Spleen (tissue), 11 donors: ENCODE results near the gene FOXL2NB. TPM values are rescaled to one million over a fixed set of nuclear protein-coding genes. Genes with fewer than 3 reads are reported as not detected.
A peak's percentile ranks its signal among the peaks of the same experiment; 100 is the strongest.

ENCODE experiments used
- DNase-seq: peaks from one replicate; pipeline ENCODE4 v3.0.0-alpha.2; 2020
- H3K27ac ChIP-seq, 8 donors: fragments of 200-600 bp; sonication (generic) in 7 of 8; 1 replicate in 4 of 8; 2 replicates in 4 of 8; pipeline versions ENCODE4 v1.5.0 to v1.8.0; 2016 to 2021; ENCODE audit warnings: inconsistent platforms in 4 of 8, mild to moderate bottlenecking in 4 of 8, moderate library complexity in 1 of 8
- H3K27me3 ChIP-seq, 7 donors: fragments of 200-600 bp; sonication (generic) in 6 of 7; replicated peaks in 1 of 7; 1 replicate in 4 of 7; 2 replicates in 3 of 7; pipeline versions ENCODE4 v1.5.0 to v1.8.0; 2016 to 2021; ENCODE audit warnings: inconsistent platforms in 3 of 7, mild to moderate bottlenecking in 1 of 7
- H3K36me3 ChIP-seq, 6 donors: fragments of 200-600 bp; sonication (generic) in 5 of 6; 1 replicate in 4 of 6; 2 replicates in 2 of 6; pipeline versions ENCODE4 v1.5.0 to v1.8.0; 2016 to 2021; ENCODE audit warnings: inconsistent platforms in 2 of 6
- H3K4me1 ChIP-seq, 6 donors: fragments of 200-600 bp; sonication (generic) in 5 of 6; 1 replicate in 3 of 6; 2 replicates in 3 of 6; pipeline versions ENCODE4 v1.5.0 to v1.8.0; 2016 to 2021; ENCODE audit warnings: inconsistent platforms in 3 of 6
- H3K4me3 ChIP-seq, 8 donors: fragments of 200-600 bp; sonication (generic) in 7 of 8; 1 replicate in 4 of 8; 2 replicates in 4 of 8; pipeline versions ENCODE4 v1.5.0 to v1.8.0; 2016 to 2021; ENCODE audit warnings: inconsistent platforms in 4 of 8, mild to moderate bottlenecking in 4 of 8, moderate library complexity in 2 of 8
- H3K9me3 ChIP-seq, 8 donors: fragments of 200-600 bp; sonication (generic) in 7 of 8; 1 replicate in 4 of 8; 2 replicates in 4 of 8; pipeline versions ENCODE4 v1.5.0 to v1.8.0; 2016 to 2021; ENCODE audit warnings: inconsistent platforms in 4 of 8
- CTCF ChIP-seq, 11 experiments: fragments of 200-600 bp in 7 of 11; fragments of 450-650 bp in 4 of 11; sonication (generic) in 4 of 11; IDR thresholded peaks in 8 of 11; conservative IDR thresholded peaks in 3 of 11; 1 replicate in 7 of 11; 2 replicates in 4 of 11; pipeline versions ENCODE4 v1.4.0 to v1.8.0; 2016 to 2021; ENCODE audit warnings: antibody characterized with exemption in 11 of 11, inconsistent platforms in 4 of 11, mild to moderate bottlenecking in 1 of 11
- POLR2A ChIP-seq, 3 donors: fragments of 450-650 bp; IDR thresholded peaks; one replicate each; pipeline ENCODE4 v1.5.1; 2017; ENCODE audit warnings: antibody characterized with exemption in 3 of 3, mild to moderate bottlenecking in 1 of 3
- POLR2AphosphoS5 ChIP-seq, 3 donors: sonication (generic); formaldehyde crosslinking; IDR thresholded peaks; one replicate each; pipeline ENCODE4 v1.5.1; 2017; ENCODE audit warnings: antibody characterized with exemption in 3 of 3
- WGBS, 5 donors: extraction: QIAGEN DNeasy Blood & Tissue Kit in 3 of 5; methylation state at CpG; one replicate each; pipeline versions ENCODE4 v1.1.5 to v1.1.7; 2013 to 2018; 5-methylcytosine and 5-hydroxymethylcytosine counted together
- intact Hi-C: fragments of 100-400 bp; cut with DNase I; formaldehyde crosslinking; loops from one replicate; pipeline ENCODE4 v1.15.0; 2023; ENCODE audit warnings: low total_unique reads
- polyA plus RNA-seq, 3 donors: library from polyadenylated mRNA; stranded (reverse); fragments of 200-250 nt; gene quantifications; one replicate each; pipeline ENCODE4 v1.2.1, GENCODE V29; 2013
- total RNA-seq, 7 donors: library from RNA; depleted of rRNA in 3 of 7; stranded (reverse); fragments of >200 nt in 3 of 7; fragmentation: NEBNext Ultra II Directional in 4 of 7; extraction: Animal tissue kit (Norgen Biotek cat#: 25700) in 4 of 7; gene quantifications; one replicate each; pipeline versions ENCODE4 v1.1.0 to v1.2.1, GENCODE V29; 2016 to 2021
- donor health status: healthy with polysubstance abuse.
- donor health status: DM: no; HTN: no; CAD: no; lungs with moderate emphysema.
- donor health status: DM: no; HTN: no; CAD: no.
- donor health status: Bipolar disorder and iron deficiency.
- donor health status: healthy.
- donor health status: DM: no; HTN: no; CAD: no.
- donor health status: DM: yes; HTN: yes; CAD: no.

The FOXL2NB gene
- total and polyA plus RNA-seq, 10 donors, result 0.04 TPM; not detected in 9

- Histone ChIP-seq H3K9me3 (no peaks in the 10 kb centered on the region), H3K4me1 (peaks cover 36 to 49% (median 47%) of the 10 kb centered on the region in 6 donors), H3K4me3 (peak overlapping the region in 7 of 8 donors; percentile 9 to 65 (median 29)), H3K36me3 (no peaks in the 10 kb centered on the region), H3K27me3 (peaks cover 20 to 94% (median 63%) of the 10 kb centered on the region in 7 donors), H3K27ac (no peak overlapping the region)
- TF ChIP-seq POLR2AphosphoS5 (IDR thresholded peaks at IDR 0.05) (peak in 2 of 3 donors; percentile 44 to 72), POLR2A (IDR thresholded peaks at IDR 0.05) (no peak), CTCF (IDR thresholded peaks at IDR 0.05 in 8 of 11, conservative IDR thresholded peaks at IDR 0.05 in 3 of 11) (peak; percentile 56 to 95 (median 88))
- DNase-seq, result peak; percentile 93
- intact Hi-C loops, result no loop called here
- WGBS, 5 donors, result 3 to 9% (median 3%) methylated on average over 18 to 58 of the region's 58 CpGs
Measured at GRCh38 chr3:138935863-138936740, 10.9 kb upstream of the FOXL2NB start.

DNA sequence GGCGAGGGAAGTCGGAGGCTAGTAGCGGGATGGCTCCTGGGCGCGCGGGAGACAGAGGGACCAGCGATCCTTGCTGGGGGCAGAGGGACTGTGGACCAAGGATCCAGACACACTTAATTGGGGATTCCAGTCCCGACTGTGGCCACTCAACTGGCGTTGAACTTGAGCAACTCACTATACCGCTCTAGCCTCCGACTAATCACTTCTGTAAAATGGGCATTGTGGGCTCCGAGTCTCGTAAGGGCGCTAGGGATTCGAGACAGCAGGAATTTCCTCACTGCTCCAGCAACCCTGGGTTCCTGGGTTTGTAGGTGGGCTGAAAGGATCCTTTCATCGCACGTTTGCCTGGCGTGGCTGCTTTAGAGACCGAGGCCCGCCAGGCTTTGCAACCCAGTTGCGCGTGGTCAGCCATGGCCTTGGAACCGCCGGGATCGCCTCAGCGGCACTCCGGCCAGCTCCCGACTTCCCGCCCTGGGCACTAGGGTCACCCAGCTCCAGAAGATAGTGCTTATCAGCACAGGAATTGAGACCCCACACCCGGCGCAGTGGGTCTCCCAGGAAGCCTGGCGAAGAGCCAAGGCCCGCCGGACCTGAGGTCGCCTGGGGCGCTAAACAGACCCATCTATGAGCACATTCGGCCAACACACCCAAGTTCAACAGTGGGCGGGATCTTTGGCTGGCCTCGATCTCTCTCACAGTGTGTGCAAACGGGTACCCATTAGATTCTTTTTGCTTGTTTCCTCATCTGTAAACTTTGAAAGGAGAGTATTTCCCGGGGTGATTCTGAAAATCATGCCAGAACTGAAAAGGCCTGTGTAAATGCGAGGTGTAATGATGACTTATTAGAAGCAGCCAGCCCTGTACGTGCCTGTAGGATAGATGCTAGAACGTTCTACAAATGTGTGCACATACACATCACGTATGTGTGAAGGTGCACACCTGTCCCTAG, 10.0 kb upstream of the FOXL2NB start:
- Histone ChIP-seq H3K27me3 (peaks cover 20 to 98% (median 73%) of the 10 kb centered on the region in 7 donors), H3K4me3 (peak overlapping the region in 5 of 8 donors; percentile 25 to 65 (median 33)), H3K9me3 (no peaks in the 10 kb centered on the region), H3K36me3 (no peaks in the 10 kb centered on the region), H3K4me1 (peaks cover 36 to 49% (median 47%) of the 10 kb centered on the region in 6 donors), H3K27ac (no peak overlapping the region)
- intact Hi-C loops, result no loop called here
- 9 to 14% (median 10%) methylated on average over 30 to 45 of the region's 45 CpGs for WGBS, 5 donors
- TF ChIP-seq POLR2A (IDR thresholded peaks at IDR 0.05) (no peak), POLR2AphosphoS5 (IDR thresholded peaks at IDR 0.05) (no peak), CTCF (IDR thresholded peaks at IDR 0.05 in 8 of 11, conservative IDR thresholded peaks at IDR 0.05 in 3 of 11) (no peak)
- peak; percentile 74 for DNase-seq

- DNase-seq, result no peak
- H3K27me3 ChIP-seq, result peaks cover 20 to 98% (median 77%) of the 10 kb centered on the region in 7 donors
- no peaks in the 10 kb centered on the region for H3K9me3 ChIP-seq
- H3K4me3 ChIP-seq, result peak overlapping the region in 1 of 8 donors; percentile 65
- intact Hi-C loops, result no loop called here
- H3K27ac ChIP-seq, result no peak overlapping the region
- H3K36me3 ChIP-seq, result no peaks in the 10 kb centered on the region
- TF ChIP-seq CTCF (IDR thresholded peaks at IDR 0.05 in 8 of 11, conservative IDR thresholded peaks at IDR 0.05 in 3 of 11) (no peak), POLR2A (IDR thresholded peaks at IDR 0.05) (no peak), POLR2AphosphoS5 (IDR thresholded peaks at IDR 0.05) (no peak)
- WGBS, 5 donors, result 2 to 6% (median 5%) methylated on average over 17 to 29 of the region's 29 CpGs
- H3K4me1 ChIP-seq, result peaks cover 36 to 49% (median 47%) of the 10 kb centered on the region in 6 donors
Measured at GRCh38 chr3:138937690-138938055, 9.3 kb upstream of the FOXL2NB start.
